ENCODE results near the gene CRACDL.

Gene CRACDL

DNA sequence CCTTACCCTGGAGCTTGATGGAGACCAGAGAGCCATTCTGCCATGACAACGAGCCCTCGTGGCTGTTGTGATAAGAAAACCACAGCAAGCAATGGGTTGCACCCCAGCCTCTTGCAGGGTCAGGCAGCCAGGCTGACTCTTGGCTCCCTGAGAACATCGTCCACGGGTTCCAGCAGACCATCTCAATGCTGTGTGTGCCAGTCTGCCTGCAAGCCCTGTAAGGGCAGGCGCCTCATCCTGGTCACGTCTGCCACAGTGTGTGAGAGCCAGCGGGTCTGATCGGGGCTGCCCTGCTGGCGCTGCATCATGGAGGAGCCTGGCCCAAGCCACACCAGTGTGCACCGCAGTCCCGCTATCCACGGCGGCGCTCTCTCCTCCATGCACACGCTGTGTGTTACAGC, 134.1 kb downstream of the CRACDL start:
- TF ChIP-seq, protein P1, sequence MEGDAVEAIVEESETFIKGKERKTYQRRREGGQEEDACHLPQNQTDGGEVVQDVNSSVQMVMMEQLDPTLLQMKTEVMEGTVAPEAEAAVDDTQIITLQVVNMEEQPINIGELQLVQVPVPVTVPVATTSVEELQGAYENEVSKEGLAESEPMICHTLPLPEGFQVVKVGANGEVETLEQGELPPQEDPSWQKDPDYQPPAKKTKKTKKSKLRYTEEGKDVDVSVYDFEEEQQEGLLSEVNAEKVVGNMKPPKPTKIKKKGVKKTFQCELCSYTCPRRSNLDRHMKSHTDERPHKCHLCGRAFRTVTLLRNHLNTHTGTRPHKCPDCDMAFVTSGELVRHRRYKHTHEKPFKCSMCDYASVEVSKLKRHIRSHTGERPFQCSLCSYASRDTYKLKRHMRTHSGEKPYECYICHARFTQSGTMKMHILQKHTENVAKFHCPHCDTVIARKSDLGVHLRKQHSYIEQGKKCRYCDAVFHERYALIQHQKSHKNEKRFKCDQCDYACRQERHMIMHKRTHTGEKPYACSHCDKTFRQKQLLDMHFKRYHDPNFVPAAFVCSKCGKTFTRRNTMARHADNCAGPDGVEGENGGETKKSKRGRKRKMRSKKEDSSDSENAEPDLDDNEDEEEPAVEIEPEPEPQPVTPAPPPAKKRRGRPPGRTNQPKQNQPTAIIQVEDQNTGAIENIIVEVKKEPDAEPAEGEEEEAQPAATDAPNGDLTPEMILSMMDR (IDR thresholded peaks at IDR 0.05), result no peak

DNA sequence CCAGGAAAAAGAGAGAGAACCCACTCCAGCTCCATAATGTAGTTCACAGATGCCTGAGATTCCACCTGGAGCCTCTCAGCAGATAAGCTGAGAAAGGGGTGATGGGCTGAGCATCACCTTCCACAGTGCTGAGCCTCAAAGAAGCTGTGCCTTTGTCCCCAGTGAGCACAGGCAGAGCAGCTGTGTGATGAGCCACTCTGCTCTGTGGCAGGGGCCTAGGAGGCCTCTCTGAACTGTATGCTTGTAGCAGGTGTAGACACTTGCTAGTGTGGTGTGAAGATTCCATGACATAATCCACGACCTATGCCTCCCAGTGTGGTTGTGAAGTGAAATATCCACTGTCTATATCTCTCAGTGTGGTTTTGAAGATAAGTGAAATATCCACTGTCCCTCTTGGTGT, 134.7 kb downstream of the CRACDL start:
- TF ChIP-seq, protein P1 (IDR thresholded peaks at IDR 0.05), result no peak

DNA sequence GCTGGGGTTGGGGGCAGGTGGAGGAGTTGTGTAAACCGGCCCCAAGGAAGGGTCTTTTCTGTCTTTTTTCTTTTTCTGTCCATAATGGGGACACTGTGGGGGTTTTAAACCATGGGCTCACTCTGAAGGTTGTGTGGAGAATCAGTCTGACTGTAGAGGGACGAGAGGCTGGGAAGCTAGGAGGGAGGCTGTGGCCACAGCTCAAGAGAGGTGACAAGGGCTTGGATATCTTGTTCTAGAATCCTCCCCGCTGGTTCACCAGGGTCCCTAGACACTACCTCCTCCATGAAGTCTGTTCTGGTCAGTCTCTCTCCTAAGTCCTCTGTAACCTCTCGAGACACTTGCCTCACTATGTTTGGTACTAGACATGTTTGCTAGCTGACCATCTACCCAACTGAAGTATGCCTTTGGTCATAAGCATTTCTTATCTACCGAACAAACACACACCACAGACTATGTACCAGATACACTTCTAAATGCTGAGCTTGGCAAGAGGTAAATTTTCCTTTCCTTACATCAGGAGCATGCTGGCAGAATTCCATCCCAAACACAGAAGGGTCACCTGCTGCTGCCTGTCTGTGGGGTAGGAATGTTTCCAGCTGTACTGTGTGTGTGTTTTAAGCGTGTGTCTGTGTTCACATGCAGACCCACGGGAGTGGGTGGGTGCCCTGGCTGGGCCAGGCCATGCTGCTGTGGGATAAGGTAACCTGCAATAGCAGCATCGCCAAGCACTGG, 135.5 kb downstream of the CRACDL start:
- TF ChIP-seq, protein P1 (IDR thresholded peaks at IDR 0.05), result no peak

DNA sequence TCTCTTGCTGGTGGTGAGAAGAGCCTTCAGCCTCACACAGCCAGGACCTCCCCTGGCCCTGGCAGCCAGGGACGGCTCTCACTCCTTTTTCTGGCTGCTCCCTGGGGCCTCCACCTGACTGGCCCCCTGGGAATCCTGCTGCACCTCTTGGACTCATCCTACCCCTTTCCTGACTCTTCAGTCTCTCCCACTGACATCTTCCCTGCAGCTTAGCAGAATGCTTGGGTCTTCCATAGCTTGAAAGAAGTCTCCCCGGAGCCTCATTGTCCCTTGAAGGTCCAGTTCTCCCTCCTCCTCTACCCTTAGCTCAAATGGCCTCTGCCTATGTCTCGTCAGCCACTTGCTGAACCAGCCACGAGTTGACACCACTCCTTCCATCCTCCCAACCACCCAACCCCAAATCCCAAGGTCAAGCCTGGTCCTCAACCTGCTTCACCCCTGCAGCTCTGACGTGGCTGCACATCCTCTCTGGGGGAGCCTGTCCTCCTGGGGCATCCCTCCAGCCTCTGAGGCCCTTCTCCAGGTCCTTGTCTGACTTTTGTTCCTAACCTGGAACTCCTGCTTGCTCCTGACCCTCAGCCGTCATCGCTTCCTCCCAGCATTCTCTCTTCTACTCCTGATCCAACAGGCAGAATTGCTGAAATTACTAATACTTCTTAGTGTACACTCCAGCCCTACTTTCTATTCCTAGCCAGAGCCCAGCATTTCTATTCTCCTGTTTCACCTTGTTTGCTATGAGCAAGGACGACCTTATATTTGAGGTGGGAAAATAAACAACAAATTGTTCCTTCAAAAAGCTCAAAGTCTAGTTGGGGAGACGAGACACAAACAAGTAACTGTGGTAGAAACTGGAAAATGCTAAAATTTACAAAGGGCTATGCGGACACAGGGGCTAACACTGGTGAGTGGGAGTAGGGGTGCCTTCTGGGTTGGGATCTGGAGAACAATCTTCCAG, 136.4 kb downstream of the CRACDL start:
- TF ChIP-seq, protein P1 (IDR thresholded peaks at IDR 0.05), result no peak

DNA sequence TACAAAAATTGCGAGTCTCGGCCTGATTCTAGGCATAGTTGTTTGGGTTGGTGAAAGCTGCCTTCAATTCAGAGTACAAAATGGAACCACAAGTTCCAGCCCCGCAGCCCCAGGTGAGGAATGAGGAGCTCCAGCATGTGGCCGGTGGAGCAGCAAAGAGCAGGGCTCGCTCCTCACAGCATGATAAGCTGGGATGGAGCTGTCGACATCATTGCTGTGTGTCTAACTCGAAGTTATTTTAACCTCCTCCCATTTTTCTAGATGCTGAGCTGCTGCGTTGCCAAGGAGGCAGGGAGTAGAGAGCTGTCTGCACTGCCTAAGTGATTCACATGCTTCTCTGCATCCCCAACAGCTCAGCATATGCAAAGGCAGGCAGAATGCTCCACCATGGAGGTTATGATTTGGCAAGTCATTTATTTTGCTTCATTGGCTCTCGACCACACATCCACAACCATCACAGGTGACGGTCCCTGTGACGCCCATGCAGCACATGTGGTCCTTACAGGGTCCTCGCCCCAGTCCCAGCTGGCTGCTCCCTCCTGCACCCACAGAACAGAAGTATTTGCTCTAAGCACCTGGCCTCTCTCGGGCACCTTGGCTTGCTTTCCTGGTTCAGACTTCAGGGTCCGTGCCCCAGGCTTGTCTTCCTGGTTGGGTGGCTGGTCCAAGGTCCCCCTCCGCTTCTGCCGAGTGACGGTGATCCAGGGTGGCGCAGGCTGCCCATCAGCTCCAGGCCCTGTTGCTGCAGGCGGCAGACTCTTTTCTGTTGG, 139.1 kb downstream of the CRACDL start:
- TF ChIP-seq, protein P1 (IDR thresholded peaks at IDR 0.05), result no peak

DNA sequence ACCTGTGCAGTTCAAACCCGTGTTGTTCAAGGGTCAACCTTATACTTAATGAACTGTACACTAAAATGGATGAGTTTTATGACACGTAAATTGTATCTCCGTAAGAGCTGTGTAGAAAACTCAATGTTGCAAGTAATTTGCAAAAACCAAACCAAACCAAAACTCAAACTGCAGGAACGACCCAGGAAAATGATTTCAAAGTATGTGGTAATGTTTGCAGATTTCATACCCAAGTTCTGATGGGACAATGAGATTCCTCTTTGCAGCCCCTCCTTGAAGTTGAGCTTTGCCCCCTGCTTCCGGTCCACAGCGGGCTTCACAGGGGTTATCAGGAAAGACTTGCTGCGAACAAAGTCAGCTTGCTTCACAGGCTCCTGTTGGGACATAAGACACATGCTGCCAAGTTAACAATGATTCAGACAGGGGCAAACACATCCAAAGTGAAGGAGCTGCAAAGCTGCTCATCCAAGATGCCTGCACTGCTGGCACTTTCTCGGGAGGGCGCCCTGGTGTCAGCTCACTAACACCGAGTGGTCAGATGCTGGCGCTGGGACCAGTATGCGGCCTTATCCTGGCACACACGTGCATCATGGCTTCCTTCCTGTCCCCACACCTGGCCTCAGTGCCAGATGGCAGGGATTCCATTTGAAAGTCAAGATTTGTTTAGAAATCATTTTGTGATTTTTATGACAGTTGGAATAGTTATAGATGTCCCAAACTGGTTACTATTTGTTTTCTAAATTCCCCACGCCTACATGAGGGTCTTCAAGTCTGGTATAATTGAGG, 139.9 kb downstream of the CRACDL start:
- TF ChIP-seq, protein P1 (IDR thresholded peaks at IDR 0.05), result no peak
